Germinal center (tissue), 1 donor: ENCODE results near the gene CHCHD6.

Experiments used
- DNase-seq: peaks from one replicate; pipeline ENCODE4 v3.0.0; 2012; ENCODE audit warnings: mixed read lengths, low spot score

The CHCHD6 gene

GRCh38 chr3:126668450-126669401 is 35.3 kb upstream of the CHCHD6 start:
- no peak for DNase-seq

DNA sequence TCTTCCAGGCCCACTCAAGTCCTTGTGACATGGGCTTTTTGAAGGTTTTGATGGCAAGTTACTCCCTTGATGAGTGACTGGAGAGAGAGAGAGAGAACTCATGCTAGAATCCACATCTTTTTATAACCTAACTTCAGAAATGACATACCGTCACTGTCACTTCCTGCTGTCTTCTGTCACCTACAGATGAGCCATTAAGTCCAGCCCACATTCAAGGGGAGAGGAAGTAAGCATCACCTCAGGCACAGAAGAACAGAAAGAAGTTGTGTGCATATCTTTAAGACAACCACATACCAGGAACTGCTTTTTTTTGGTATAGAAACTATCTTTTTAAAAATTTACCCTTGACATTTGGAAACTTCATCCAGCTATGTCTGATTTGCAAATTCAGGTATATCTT is 32.5 kb upstream of the CHCHD6 start:
- DNase-seq, result no peak

DNA sequence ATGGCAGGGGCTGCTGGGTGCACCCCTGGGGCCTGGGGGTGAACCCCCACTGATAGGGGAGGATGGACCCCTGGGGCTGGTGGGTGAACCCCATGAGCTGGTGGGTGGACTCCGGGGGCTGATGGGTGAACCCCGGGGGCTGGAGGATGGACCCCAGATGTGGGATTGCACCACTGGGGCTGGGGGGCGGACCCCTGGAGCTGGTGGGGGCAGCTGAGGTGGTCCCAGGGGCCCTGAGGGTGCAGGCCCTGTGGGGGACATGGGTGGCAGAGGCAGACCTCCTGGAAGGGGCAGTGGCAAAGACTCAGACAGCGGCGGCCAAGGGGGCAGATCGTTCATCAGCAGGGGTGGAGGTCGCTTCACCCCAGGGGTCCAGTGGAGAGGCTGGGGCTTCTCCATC is 31.7 kb upstream of the CHCHD6 start:
- DNase-seq, result no peak

- DNase-seq, result no peak
These were observed 31.3 kb upstream of the CHCHD6 start for GRCh38 chr3:126672741-126673140.

- DNase-seq, result no peak
These were observed 26.9 kb upstream of the CHCHD6 start for GRCh38 chr3:126676919-126677705.

- no peak for DNase-seq
These were observed 26.1 kb upstream of the CHCHD6 start for GRCh38 chr3:126677862-126678503.

GRCh38 chr3:126678693-126679317 is 25.2 kb upstream of the CHCHD6 start:
- DNase-seq, result peak; percentile 23

- peak; percentile 74 for DNase-seq
These were observed 24.7 kb upstream of the CHCHD6 start for GRCh38 chr3:126679318-126679751.

DNA sequence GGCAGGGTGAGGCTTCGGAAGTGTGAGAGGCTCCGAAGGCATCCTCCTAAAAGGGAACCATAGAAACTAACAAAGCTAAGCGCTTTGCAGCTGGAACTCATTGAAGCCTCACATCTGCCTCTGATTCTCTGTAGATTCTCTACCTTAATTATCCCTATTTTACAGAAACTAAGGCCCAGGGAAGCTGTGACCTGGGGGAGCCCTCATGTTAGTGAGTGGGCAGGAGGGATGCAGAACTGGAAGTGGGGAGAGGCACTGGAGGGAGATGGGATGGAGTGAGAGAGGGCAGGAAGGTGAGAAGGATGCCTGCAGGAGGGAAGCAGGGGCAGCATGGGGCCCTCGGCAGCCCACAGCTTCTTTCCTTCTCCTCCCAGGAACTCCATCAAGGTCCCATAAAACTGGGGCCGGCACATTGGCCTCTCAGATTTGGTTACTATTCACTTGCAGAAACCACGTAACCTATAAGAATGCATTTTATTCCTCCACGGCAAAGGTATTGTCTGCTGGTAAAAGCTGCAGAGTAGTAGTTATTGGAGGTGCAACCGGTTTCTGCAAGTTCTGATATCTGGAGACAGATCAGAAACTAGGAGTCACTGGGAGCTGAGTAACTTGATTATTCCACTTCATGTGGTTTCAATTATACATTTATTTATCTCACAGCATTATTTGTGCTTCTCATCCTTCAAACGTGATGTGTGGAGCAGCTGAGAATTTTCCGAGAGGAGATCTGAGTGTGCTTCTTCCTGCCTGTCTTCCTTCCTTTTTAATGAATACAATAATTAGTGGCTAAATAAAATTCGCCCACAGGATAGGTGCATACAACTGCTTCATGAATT is 24.0 kb upstream of the CHCHD6 start:
- DNase-seq, result no peak

- DNase-seq, result no peak
These were observed 23.4 kb upstream of the CHCHD6 start for GRCh38 chr3:126680667-126681055.

DNA sequence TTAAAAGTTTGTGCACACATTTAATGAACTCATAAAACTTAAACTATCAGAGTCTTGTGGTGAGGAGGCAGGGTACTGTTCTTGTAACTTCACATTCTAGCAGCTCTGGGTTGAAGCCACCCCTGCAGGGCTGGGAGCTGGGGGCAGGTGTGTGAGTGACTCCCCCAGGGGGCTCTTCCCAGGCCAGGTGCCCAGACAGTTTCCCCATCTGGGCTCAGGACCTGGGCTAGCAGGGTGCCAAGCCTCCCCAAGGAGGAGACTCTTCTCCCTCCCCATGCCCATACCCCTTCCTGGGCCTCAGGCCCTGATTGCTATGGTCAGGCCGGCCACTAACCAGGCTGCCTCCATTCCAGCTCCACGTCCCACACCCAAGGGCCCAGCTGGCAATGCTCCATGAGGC is 22.0 kb upstream of the CHCHD6 start:
- DNase-seq, result no peak

DNA sequence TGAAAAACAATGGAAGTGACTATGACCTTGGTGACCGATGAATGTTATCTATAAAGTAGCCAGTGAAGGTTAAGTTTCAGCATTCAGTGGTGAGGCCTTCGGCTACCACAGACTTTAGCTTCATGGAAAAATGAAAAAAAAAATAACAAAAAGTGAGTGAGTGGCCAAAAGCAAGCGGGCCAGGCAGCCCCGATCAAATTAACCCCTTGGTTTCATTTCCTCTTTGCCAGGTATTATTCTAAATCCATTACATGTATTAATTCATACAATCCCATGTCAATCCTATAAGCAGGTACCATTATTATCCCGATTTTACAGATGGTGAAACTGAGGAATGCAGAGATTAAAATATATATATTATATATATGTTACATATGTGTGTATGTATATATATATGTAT is 21.0 kb upstream of the CHCHD6 start:
- no peak for DNase-seq

DNA sequence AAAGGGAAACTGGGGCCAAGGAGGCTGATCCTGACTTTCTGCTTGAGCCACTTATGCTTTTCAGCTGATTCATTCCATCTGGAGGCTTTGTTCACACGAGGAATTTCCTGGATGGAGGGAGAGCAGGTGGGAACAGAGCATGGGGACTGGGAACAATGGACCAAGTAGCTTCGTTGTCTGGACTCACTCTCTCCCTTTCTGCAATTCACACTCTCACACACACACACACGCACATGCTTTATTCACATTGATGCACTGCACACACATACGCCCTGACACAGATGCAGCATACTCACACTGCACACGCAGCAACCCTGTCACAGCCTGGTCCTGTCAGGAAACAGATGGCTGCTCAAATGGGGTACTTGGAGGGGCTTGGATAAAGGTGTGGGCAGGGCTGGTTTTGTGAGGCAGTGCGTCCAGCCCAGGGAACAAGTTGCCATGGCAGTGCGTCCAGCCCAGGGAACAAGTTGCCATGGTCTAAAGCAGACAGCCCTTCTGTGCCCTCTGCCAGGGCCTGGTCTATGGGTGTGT is 19.8 kb upstream of the CHCHD6 start:
- no peak for DNase-seq

DNA sequence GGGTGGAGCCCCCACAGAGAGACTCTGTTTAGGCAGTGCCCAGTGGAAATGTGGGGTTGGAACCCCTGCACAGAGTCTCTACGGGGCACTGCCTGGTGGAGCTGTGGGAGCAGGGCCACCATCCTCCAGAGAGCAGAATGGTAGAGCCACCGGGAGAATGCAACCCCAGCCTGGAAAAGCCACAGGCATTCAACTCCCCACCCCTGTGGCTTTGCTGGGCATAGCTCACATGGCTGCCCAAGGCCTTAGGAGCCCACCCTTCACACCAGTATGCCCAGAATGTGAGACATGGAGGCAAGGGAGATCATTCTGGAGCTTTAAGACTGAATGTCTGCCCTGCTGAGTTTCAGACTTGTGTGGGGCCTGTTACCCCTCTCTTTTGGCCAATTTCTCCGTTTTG is 19.0 kb upstream of the CHCHD6 start:
- DNase-seq, result no peak

GRCh38 chr3:126685493-126685892 is 18.5 kb upstream of the CHCHD6 start:
- DNase-seq, result no peak

GRCh38 chr3:126691765-126692164 is 12.3 kb upstream of the CHCHD6 start:
- DNase-seq, result no peak

DNA sequence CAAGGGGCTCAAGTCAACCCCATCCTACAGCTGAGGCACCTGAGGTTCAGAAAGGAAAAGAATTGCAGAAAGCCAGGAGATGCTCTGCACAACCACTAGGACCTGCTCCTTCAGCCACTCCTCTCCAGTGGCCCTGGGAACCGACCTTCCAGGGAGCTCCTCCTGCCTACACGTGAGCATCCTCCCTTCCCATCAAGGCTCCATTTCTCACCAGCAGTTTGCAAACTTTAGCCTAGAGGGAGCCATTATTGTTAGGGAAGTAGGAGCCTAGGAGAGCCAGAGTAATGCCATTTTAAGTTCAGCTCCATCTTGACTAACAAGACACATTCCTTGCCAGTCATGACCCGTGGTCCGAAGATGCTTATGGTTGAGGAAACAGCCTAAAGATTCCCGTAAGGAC is 11.2 kb upstream of the CHCHD6 start:
- DNase-seq, result no peak

GRCh38 chr3:126693921-126694320 is 10.1 kb upstream of the CHCHD6 start:
- no peak for DNase-seq

DNA sequence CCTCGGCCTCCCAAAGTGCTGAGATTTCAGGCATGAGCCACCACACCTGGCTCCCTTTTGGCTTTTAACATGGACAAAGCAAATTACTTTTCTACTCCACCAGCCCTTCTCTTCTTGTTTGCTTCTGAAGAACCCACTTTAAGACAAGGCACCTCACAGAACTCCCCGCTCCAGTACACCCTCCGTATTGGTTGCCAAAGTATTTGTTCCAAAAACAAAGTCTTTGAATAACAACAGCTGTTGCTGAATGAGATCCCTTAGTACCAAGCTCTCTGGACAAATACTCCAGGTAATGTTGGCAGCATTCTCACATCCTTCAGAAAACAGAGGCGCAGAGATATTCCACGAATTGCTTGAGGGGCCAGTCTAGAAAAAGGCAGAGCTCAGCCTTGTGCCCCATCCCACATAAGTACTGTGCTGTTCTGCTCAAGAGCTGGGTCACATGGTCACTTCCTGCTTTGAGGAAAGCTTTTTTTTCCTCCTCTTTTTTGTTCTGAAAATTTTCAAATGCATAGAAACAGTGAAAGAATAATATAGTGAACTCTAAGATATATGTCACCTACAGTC is 7.3 kb upstream of the CHCHD6 start:
- no peak for DNase-seq

- DNase-seq, result no peak
These were observed 5.0 kb upstream of the CHCHD6 start for GRCh38 chr3:126699011-126699410.
